GM21381 (cell line): Measurements from ENCODE around the gene TEX14.

Experiments
- ATAC-seq: cut with Tn5 transposase; IDR thresholded peaks from one replicate; pipeline ENCODE4 v1.9.1; 2021; ENCODE audit warnings: mild to moderate bottlenecking, moderate library complexity; ENCODE audit not compliant: unreplicated experiment

TEX14 gene

GRCh38 chr17:58691701-58692238 is at the start of gene TEX14:
Gene TEX14 (minus strand): TSS chr17:58692045. CDS start chr17:58652001, 40,044 bp downstream.
- ATAC-seq, result no peak

GRCh38 chr17:58741121-58741625 is 49.3 kb upstream of the TEX14 start:
- ATAC-seq, result no peak

- no peak for ATAC-seq
Observed at GRCh38 chr17:58734811-58735210, 43.0 kb upstream of the TEX14 start.

- ATAC-seq, result no peak
Observed at GRCh38 chr17:58734040-58734439, 42.2 kb upstream of the TEX14 start.

- no peak for ATAC-seq
Observed at GRCh38 chr17:58730937-58731336, 39.1 kb upstream of the TEX14 start.

GRCh38 chr17:58728798-58729197 is 37.0 kb upstream of the TEX14 start:
- no peak for ATAC-seq

- no peak for ATAC-seq
Observed at GRCh38 chr17:58722696-58723095, 30.9 kb upstream of the TEX14 start.

GRCh38 chr17:58722274-58722673 is 30.4 kb upstream of the TEX14 start:
- ATAC-seq, result no peak

- no peak for ATAC-seq
Observed at GRCh38 chr17:58710948-58711552, 19.2 kb upstream of the TEX14 start.

- ATAC-seq, result no peak
Observed at GRCh38 chr17:58706351-58707140, 14.7 kb upstream of the TEX14 start.

- no peak for ATAC-seq
Observed at GRCh38 chr17:58703916-58704286, 12.1 kb upstream of the TEX14 start.

- no peak for ATAC-seq
Observed at GRCh38 chr17:58703137-58703915, 11.5 kb upstream of the TEX14 start.

- ATAC-seq, result no peak
Observed at GRCh38 chr17:58702708-58703107, 10.9 kb upstream of the TEX14 start.

- no peak for ATAC-seq
Observed at GRCh38 chr17:58702045-58702476, 10.2 kb upstream of the TEX14 start.

GRCh38 chr17:58699771-58700170 is 7.9 kb upstream of the TEX14 start:
- ATAC-seq, result no peak

GRCh38 chr17:58694826-58695225 is 3.0 kb upstream of the TEX14 start:
- ATAC-seq, result no peak

GRCh38 chr17:58694302-58694701 is 2.5 kb upstream of the TEX14 start:
- ATAC-seq, result no peak

GRCh38 chr17:58693751-58694150 is 1.9 kb upstream of the TEX14 start:
- no peak for ATAC-seq

GRCh38 chr17:58693208-58693607 is 1.4 kb upstream of the TEX14 start:
- no peak for ATAC-seq

- peak; percentile 96 for ATAC-seq
Observed at GRCh38 chr17:58692239-58693055, 602 bp upstream of the TEX14 start, which contains the start of gene RAD51C. Gene RAD51C (plus strand): TSS chr17:58692602. CDS start chr17:58692644, 42 bp downstream.
